ENCODE results near the gene COPZ1.
"Not testable (repeated sequence)": the region's sequence is repeated elsewhere in the genome, so short reads cannot be mapped to it uniquely, and the experiment has no call there.

Gene COPZ1, protein sequence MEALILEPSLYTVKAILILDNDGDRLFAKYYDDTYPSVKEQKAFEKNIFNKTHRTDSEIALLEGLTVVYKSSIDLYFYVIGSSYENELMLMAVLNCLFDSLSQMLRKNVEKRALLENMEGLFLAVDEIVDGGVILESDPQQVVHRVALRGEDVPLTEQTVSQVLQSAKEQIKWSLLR

DNA sequence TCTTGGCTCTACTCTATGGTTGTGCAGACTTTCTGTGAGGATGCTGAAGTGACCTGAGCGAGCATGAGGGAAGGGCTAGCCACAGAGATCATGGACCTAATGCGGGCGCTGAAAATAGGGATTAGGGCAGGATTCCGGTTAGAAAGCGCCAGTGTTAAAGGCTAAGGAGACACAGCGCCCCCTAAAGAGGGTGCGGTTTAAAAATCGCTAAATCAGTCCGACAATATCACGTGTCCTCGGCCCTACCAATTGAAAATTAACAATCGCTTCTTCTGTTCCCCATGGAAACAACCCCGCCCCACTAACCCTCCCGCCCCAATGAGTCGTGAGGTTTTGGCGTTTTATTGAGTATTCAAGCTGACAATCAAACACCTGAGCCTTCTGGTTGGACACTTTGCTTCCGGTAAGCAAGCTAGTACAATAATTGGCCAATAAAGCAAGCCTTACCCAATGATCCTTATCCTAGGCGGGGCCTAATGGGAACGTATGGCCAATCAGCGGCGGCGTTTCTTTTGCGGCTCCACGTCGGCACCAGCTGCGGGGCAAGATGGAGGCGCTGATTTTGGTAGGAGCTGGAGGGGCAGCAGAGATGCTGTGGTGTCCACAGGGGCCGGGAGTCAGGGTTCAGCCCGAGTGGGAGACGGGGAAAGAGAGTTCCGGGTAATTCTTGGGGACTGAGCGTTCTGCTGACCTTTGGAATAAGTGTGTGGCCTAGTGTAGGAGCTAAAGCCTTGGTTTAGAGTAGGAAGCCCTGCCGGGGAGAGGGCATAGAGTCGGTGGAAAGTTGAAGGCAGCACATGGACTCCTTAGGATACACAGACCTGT lies at the start of gene COPZ1:
Gene COPZ1 (plus strand): TSS at position 515 of the 825 bp plus-strand sequence. CDS start 33 bp downstream, at position 548.
- peak; percentile 98 for DNase-seq (ENCODE audit: low spot score)

DNA sequence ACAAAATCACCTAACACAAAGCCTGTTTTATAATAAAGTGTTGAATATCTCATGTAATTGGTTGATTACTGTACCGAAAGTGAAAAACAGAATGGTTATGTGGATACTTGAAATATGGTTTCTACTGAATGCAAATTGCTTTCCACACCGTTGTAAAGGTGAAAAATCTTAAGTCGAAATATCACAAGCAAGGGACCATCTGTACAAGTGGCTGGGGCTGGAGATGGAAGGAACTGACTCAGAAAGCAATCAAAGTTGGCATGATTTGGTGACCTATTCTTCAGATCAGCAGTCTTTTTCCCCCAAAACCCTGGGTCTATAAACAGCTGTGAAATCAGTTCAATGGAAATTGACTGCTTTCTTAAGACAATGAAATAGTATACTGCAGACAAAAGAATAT lies 48.6 kb upstream of the COPZ1 start:
- DNase-seq (ENCODE audit: low spot score) = no peak

DNA sequence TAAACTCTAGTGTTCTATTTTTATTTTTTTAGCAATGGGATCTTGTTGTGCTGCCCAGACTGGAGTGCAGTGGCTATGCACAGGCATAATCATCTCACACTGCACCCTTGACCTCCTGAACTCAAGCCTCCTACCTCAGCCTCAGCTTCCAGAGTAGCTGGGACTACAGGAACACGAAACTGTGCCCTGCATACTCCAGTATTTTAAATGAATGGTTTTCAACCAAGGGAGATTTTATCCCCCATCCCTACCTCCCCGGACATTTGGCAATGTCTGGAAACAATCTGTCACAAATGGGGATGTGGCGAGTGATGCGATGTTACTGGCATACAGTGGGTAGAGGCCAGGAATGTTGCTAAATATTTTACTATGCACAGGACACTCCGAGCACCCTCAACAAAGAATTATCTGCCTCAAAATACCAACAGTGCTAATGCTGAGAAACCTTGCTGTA lies 47.1 kb upstream of the COPZ1 start:
- DNase-seq (ENCODE audit: low spot score) = no peak

DNA sequence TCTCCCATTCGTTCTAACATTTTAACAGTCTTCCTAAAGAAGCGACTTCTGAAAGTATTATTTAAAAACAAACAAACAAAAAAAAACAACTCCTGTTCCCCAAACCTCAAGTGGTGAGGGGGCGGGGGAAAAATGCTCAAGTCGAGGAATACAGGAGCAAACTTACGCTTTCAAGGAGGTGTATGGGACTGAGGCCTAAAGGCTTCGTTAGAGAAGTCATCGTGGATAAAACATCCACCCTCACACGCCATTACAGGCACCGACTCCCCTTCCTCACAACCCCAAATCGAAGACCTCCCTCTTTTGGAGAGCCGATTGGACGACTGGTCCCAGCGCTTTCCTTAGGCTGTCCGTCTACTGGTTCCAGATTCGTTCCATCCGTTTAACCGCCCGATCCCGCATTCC lies 45.7 kb upstream of the COPZ1 start:
- no peak for DNase-seq (ENCODE audit: low spot score)

DNA sequence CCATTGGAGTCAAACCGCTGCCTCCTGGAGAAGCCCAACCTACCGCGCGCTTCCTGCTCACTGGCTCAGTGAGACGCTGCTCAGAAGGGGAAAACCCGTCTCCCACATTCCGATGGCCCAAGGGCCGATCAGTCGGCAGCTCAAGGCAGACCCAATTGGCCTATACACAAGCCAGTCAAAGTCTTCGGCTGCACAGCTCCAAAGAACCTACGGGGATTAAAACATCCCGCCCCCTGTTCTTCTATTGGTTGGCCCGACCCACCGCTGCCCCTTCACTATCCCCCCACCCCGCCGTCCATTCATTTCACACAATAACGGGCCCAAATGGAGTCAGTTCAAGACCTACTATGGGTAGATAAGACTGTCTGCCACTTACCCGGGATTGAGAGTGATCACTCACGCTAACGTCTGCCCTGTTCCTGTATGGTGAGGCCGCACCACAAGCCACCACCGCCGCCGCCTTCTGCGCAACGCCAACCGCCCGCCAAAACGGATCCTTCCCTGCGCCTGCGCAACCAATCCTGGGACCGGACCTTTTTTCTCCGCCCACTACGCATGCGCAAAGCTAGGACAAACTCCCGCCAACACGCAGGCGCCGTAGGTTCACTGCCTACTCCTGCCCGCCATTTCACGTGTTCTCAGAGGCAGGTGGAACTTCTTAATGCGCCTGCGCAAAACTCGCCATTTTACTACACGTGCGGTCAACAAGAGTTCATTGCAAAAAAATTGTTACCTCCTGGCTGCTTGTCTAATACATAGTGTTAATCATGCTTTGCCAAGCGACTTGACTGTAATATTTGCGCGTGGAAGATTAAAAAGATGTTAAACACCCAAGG lies 45.1 kb upstream of the COPZ1 start, which contains the start of gene CBX5:
Gene CBX5 (minus strand): TSS at position 491 of the 836 bp plus-strand sequence. CDS start 22,472 bp downstream, outside the sequence.
- DNase-seq (ENCODE audit: low spot score) = peak; percentile 100

DNA sequence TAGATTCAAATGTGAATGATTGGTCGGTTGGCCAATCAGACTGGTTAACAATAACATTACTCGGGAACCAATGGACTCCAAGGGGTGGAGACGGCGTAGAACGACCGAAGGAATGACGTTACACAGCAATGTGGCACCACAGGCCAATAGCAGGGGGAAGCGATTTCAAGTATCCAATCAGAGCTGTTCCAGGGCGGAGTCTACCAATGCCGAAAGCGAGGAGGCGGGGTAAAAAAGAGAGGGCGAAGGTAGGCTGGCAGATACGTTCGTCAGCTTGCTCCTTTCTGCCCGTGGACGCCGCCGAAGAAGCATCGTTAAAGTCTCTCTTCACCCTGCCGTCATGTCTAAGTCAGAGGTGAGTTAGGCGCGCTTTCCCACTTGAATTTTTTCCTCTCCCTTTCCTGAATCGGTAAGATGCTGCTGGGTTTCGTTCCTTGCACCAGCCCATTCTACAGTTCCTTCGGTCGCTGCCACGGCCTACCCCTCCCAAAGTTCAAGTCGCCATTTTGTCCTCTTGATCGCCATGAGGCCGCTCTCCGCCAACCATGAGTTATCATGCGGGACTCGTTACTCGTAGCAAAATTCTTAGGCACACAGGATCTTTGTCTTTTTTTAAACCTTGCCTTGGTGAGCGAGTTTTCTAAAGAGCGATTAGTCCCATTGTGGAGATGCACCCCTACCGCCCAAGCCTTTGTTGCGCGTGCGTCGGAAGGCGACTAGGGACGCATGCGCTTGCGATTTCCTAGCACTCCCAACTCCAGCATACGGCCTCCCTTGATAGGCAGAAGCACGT lies 44.3 kb upstream of the COPZ1 start, which contains the start of gene HNRNPA1:
Gene HNRNPA1 (plus strand): TSS at position 259 of the 793 bp plus-strand sequence. CDS start 82 bp downstream, at position 341.
- DNase-seq (ENCODE audit: low spot score) = peak; percentile 99

DNA sequence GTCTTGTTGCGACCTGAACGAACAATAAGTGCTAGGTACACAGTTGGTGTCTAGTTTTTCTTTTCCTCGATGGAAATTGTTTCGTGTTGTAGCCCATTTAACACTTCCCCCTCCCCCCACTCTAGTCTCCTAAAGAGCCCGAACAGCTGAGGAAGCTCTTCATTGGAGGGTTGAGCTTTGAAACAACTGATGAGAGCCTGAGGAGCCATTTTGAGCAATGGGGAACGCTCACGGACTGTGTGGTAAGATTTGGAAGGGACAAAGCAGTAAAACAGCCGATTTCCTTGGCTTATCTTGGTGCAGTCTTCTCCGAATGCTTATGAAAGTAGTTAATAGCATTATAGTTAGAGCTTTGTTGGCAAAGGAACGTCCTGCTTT lies 43.7 kb upstream of the COPZ1 start:
- not testable (repeated sequence) for DNase-seq (ENCODE audit: low spot score)

DNA sequence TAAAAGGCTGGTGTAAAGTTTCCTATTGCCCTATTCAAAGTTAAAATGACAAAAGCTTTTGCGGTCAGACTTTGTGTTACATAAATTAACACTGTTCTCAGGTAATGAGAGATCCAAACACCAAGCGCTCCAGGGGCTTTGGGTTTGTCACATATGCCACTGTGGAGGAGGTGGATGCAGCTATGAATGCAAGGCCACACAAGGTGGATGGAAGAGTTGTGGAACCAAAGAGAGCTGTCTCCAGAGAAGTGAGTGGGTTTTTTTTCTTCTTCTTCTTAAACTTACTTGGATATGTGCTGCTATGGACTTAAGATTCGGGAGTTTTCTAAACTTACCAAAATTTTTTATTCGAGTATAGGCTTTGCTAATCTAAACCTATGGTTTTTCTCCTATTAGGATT lies 43.2 kb upstream of the COPZ1 start:
- DNase-seq (ENCODE audit: low spot score) = not testable (repeated sequence)

DNA sequence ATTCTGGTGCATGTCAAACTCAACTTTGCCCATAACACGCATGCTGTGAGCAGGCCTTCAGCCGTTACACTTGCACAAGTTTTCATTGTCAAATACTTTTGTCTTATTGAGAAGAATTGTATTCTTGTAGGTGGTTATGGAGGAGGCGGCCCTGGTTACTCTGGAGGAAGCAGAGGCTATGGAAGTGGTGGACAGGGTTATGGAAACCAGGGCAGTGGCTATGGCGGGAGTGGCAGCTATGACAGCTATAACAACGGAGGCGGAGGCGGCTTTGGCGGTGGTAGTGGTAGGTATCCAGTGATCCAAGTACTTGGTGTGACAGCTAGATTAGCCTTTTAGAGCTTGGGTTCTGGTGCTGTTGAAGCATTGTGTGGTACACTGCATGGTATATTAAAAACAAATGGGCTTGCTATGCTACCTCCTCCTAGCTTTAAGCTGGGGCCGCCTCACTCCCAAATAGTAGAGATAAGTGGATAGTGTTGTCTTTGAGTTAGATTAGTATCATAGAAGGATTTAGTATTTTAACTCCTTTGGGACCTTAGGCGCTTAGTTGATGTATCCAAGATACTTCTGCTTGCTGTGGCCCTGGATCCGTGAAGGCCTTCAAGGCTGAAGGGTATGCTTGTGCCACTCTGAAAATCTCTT lies 41.9 kb upstream of the COPZ1 start:
- DNase-seq (ENCODE audit: low spot score) = no peak

DNA sequence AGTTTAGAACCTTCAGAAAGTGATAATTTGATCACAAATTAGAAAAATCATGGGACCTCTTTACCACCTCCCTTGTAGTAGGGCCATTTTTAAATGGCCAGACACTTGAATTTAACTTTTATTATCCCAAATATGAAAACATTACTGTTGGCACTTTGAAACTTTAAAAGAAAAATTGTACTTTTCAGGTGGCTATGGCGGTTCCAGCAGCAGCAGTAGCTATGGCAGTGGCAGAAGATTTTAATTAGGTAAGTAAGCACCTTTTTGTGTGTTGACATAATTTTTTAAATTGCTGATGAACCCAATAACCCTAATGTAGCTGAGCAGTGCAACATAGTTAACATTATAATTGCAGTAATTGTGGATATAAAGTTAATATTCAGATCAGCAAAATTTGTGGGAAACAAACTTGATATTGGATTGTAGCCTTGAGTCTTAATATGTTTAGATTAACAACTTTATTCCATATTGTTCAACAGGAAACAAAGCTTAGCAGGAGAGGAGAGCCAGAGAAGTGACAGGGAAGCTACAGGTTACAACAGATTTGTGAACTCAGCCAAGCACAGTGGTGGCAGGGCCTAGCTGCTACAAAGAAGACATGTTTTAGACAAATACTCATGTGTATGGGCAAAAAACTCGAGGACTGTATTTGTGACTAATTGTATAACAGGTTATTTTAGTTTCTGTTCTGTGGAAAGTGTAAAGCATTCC lies 40.7 kb upstream of the COPZ1 start:
- DNase-seq (ENCODE audit: low spot score) = not testable (repeated sequence)

DNA sequence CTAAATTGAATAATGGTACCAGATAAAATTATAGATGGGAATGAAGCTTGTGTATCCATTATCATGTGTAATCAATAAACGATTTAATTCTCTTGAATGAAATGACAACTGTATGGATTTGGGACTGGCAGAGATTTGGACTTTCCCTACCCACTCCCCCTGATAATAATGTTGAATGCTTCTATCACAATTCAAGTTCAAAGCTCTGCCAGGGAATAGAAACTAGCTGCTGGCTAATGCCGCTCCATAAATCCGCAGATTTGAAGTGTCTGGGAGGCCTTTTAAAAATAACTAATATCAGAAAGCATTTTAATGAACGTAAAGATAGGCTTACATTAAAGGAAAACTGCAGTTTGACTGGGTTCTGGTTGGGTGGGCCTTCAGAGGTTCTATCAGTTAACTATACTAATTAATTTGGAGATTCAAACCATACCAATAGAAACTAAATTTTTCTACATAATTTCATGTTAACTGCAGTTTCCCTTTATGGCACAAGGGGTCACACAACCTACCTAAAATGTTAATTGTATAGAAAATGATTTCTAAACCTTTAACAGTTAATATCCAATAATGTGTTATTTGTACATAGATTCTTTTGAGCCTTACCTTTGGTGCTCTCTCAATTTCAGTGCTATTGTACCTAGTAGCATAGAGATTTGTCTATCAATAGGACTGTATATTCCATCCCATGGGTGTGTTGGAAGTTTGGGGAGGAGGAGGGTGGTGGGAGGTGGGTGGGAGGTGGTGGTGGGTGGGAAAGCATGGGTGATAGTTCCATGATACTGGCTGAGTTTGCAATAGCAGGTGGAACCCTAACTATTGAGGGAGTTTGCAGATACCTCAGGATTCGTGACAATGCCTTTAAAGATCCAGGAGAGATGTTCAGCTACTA lies 39.5 kb upstream of the COPZ1 start:
- no peak for DNase-seq (ENCODE audit: low spot score)

DNA sequence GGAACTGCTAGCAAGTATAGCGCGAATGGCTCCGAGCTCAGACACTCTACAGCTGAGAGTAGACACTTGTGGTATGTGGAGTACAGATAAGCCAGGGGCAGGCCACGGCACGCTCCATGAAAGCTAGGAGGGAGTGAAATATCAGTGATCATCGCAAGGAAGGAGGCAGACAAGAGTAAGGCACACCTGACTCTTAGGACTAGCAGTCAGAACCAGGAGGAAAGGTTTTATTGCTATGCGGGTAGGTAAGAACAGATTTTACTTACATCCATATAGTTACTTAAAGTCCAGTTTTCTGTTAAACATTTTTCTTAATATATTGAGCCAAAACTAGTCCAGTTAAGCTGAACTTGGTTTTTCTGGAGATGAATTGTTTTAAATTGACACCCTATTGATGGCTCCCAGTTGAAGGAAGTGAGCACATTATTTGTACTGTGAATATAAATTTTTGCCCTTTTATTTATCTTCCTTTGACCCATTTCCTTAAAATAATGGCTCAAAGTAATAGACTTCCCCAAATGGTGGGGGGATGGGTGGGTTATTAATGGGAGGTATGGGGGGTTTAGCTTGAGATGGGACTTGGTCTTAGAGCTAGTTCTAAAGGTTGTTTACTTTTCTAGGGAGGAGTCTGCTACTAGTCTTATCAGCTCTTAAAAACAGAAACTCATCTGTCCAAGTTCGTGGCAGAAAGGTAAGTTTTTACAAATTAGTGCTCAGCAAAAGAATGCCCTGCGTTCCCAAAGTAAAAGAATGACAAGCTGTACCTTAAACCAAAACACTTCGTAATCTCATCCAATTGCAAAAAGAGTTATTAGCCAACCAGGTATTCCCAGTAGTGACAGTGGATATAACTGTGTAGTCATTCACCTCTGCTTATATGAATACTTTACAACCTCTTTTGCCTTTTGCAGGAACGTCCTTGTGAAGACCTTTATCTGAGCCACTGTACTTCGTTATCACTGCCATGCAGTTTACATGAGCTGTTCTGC lies 38.6 kb upstream of the COPZ1 start:
- no peak for DNase-seq (ENCODE audit: low spot score)

DNA sequence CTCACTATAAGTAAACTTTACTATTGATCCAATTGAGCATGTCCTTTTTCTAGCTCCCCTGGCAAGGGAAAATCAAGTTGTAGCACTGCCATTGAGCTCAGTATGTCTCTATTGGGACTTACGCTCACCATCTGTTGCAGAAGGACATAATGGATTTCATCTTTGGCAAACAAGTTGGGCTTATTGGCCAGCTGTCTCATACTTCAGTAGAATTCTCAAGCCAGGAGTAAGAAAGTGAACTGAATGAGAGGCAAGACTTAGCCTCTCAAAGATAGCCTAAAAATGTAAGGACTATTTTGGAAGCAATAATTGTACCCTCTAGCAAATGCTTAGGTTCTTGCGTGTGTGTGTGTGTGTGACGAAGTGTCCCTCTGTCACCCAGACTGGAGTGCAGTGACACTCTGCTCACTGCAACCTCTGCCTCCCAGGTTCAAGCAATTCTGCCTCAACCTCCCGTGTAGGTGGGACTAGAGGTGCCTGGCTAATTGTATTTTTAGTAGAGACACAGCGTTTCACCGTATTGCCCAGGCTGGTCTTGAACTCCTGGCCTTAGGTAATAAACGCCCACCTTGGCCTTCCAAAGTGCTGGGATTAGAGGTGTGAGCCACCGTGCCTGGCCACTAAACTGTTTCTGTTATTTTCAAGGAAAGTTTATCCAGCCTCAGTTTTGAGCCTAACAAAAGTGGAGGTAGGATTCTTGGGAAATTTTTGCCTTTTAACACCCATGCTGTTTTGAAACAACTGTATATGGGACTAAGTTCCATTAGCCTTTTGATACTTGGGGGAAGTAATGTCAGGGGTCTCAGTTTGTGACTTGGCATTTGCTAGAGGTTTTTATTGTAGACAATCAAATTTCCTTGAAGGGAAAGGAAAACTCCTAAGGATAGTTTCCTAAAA lies 37.4 kb upstream of the COPZ1 start:
- no peak for DNase-seq (ENCODE audit: low spot score)

DNA sequence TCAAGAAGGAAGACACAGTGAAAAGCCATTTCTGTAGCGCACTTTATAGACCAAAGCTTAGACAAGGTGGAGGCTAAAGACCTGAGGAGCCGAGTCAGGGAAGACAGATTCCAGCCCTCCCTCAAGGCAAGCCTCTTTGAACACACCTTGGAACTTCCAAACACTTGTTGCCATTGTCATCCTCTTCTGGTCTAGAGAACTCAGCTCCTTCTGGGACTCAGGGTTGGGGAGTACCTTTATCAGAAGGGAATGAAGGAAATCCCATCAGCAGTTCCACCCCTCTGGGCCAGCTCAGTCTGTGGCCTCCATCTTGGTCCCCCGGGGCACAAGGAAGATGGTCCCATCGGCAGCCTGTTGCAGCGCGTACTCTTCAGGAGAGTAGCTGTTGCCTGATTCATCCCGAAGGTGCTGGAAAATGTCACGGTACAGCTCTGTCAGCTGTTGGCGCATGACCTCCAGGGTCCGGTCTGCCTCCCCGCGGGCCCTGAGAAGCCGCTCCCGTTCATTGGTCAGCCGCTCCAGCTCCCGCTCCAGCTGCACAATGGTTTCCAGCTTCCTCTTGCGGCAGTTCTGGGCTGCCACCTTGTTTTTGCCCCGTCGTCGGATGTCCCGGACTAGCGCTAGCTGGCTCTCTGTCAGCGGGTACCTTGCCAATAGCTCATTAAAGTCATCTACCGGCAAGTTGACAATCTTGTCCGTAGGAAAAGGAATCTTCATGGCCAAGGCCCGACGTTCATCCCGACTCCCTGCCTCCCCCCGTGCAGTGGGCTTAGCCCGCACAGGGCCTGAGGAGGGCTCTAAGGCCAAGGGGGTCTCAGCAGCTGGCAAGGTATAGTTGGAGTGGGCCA lies 32.6 kb upstream of the COPZ1 start:
- no peak for DNase-seq (ENCODE audit: low spot score)

DNA sequence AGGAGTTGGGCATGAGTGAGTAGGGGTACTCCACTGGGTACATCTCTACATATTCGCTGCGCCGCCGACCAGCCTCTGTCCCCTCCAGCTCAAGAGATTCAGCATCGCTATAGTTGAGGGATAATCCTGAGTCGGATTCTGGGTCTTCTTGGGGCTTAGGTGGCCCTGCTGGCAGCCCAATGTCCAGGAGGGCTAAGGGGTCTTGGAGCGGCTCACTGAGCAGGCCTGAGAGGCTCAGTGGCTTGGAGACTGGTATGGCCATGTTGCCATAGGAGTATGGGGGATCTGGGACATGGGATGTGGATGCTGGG lies 32.0 kb upstream of the COPZ1 start:
- DNase-seq (ENCODE audit: low spot score) = no peak
